Kidney epithelial cell (primary cell): ENCODE measurements around the gene CD6. TPM values are rescaled to one million over a fixed set of nuclear protein-coding genes. Genes with fewer than 3 reads are reported as not detected.

Experiments used
- DNase-seq: peaks from one replicate; pipeline ENCODE4 v3.0.0-alpha.2; 2010; ENCODE audit warnings: low read depth
- H3K27me3 ChIP-seq: 2 replicates; pipeline ENCODE4 v1.6.0; 2011; ENCODE audit warnings: low read length; ENCODE audit not compliant: control insufficient read depth, insufficient read depth
- H3K36me3 ChIP-seq: 2 replicates; pipeline ENCODE4 v1.5.1; 2011; ENCODE audit warnings: low read length; ENCODE audit not compliant: control insufficient read depth, insufficient read depth
- H3K4me3 ChIP-seq: 2 replicates; pipeline ENCODE4 v1.5.1; 2011; ENCODE audit warnings: low read depth, mild to moderate bottlenecking, control low read depth, low read length
- total RNA-seq: library from RNA; depleted of rRNA; stranded (reverse); fragments of >200 nt; gene quantifications from 2 replicates; pipeline ENCODE4 v1.2.3, GENCODE V29; 2015
- TF ChIP-seq, protein P1 (sequence below): IDR thresholded peaks from 2 replicates; pipeline ENCODE4 v1.5.1; 2011; ENCODE audit warnings: mild to moderate bottlenecking, moderate library complexity, low read length, control low read depth, inconsistent platforms; ENCODE audit not compliant: insufficient read depth, poor library complexity, severe bottlenecking

The CD6 gene
- total RNA-seq, 1 donor from 2014 or later, result 0.29 TPM

DNA sequence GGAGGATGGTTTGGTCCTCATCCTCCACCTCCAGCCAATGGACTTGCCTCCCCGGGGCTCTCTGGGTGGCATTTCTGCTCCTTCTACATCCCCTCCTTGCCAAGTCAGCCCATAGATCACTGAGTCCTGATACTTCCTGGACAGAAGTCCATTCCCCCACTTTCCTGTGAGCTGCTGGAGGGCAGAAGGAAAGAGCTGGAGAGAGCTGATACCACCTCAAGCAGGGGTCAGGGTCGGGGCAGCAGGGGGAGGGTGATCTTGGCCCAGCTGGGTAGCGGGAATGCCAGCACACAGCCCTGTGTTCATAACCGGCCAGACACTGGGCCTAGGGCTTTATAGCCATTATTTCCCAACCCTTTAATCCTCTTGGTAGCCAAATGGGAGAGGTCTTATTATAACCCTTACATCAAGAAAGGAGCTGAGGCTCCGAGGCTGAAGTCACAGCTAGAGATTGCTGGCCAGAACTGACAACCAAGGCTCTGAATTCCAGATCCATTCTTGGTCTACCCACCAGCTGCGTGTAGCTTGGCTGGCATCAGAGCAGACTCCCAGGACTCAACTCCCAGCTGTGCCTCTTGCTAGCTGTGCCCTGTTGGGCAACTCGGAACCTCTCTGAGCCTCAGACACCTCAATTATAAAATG lies 39.9 kb downstream of the CD6 start:
- H3K27me3 ChIP-seq, result peaks cover 27% of the 10 kb centered on the region
- no peak for DNase-seq
- H3K4me3 ChIP-seq, result no peak overlapping the region
- TF ChIP-seq, protein P1, sequence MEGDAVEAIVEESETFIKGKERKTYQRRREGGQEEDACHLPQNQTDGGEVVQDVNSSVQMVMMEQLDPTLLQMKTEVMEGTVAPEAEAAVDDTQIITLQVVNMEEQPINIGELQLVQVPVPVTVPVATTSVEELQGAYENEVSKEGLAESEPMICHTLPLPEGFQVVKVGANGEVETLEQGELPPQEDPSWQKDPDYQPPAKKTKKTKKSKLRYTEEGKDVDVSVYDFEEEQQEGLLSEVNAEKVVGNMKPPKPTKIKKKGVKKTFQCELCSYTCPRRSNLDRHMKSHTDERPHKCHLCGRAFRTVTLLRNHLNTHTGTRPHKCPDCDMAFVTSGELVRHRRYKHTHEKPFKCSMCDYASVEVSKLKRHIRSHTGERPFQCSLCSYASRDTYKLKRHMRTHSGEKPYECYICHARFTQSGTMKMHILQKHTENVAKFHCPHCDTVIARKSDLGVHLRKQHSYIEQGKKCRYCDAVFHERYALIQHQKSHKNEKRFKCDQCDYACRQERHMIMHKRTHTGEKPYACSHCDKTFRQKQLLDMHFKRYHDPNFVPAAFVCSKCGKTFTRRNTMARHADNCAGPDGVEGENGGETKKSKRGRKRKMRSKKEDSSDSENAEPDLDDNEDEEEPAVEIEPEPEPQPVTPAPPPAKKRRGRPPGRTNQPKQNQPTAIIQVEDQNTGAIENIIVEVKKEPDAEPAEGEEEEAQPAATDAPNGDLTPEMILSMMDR, result no peak
- no peaks in the 10 kb centered on the region for H3K36me3 ChIP-seq

DNA sequence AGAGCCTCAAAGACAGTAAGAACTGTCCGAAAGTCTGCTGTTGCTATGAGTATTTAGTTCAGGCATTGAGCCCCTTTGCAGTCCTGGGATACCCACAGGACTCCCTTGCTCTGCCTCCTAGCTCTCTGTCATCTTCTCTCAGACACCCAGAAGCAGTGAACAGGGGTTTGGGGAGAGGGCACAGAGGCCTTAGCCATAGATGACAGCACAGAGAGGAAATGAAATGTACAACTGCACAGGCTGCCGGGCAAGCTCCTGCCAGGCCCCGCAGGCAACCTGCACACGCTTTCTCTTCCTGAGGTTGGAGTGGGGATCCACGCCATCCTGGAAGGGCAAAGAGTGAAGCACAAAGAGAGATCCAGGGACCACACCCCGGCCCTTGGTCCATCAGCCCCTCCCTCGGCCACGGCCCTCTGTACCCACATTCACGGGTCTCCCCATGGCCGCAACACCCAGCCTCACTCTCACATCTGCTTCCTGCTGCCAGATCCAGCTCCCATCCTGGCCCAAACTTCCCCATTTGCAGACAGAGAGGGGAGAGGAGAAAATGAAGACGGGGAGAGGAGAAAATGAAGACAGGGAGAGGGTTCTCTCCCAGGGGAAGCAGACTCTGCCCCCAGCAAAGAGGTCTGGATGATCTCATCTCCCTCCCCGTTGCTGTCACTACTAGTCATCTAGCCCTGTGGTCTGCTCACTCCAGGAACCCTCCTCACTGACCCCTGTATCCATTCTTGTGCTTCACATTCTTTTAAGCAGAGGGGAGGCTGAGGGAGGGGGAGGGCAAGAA lies 40.7 kb downstream of the CD6 start:
- TF ChIP-seq, protein P1, result no peak
- no peak overlapping the region for H3K4me3 ChIP-seq
- peaks cover 31% of the 10 kb centered on the region for H3K27me3 ChIP-seq
- no peaks in the 10 kb centered on the region for H3K36me3 ChIP-seq
- peak; percentile 5 for DNase-seq

DNA sequence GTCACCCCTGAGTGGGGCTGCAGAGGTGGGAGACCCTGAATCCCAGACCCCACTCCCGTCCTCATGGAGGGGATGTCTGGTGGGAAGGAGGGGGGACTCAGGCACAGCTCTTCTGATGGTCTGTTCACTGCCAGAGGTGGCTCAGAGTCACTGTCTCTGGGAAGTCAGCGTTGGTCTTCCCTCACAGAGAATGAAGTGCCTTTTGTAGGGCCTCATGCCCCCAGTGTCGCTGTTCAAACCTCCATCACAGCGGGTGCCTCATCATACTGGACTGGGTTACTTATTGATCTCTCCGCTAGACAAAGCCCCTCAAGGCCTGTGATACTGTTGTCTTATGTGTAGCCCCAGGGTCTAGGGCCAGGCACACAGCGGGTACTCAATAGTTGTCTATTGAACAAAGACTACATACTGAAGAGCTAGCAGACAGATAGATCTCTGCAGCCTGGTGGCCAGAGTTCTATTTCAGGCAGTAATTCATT lies 41.3 kb downstream of the CD6 start:
- no peak for DNase-seq
- TF ChIP-seq, protein P1, result no peak
- Histone ChIP-seq H3K27me3 (peaks cover 28% of the 10 kb centered on the region), H3K4me3 (no peak overlapping the region), H3K36me3 (no peaks in the 10 kb centered on the region)

- DNase-seq, result no peak
- TF ChIP-seq, protein P1, result no peak
- H3K27me3 ChIP-seq, result peaks cover 40% of the 10 kb centered on the region
- H3K4me3 ChIP-seq, result no peak overlapping the region
- H3K36me3 ChIP-seq, result no peaks in the 10 kb centered on the region
Observed at GRCh38 chr11:61018059-61018458, 46.6 kb downstream of the CD6 start.

DNA sequence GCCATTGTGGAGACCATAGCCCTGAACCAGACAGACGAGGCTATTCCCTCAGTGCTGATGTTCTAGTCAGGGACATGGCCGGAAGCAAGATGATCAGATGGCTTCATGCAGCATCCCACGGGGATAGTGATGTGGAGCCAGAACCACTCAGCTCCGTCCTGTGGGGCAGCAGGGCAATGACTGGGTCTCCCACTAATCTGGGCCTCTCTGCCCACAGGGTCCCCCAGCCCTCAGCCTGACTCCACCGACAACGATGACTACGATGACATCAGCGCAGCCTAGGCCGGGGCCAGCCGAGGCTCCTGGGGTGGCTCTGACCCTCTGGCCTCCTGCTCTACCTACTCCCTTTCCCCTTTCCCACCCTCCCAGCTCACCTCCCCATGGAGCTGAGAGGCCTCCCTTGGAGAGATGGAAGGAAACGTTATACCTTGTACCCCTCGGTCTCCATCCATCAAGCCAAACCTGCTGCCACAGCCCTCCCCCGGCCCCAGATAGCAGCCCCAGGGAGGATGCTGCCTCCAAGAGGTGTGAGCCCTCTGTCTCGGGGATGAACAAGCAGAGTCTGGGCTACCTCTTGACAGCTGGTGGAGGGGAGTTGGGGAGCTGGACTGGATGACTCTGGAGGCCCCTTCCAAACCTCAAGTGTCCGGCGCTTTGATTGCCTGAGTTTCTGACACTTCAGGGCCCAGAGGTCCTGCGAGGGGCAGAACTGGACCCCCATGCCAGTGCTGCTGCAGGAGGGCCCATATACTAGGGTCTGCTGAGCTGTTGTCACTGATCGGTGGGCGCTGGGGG lies 47.8 kb downstream of the CD6 start:
- Histone ChIP-seq H3K4me3 (no peak overlapping the region), H3K36me3 (no peaks in the 10 kb centered on the region), H3K27me3 (peaks cover 41% of the 10 kb centered on the region)
- DNase-seq, result no peak
- TF ChIP-seq, protein P1, result no peak
